ENCODE data around the gene ZKSCAN3.
"Not testable (repeated sequence)": the region's sequence is repeated elsewhere in the genome, so short reads cannot be mapped to it uniquely, and the experiment has no call there.

Gene ZKSCAN3

DNA sequence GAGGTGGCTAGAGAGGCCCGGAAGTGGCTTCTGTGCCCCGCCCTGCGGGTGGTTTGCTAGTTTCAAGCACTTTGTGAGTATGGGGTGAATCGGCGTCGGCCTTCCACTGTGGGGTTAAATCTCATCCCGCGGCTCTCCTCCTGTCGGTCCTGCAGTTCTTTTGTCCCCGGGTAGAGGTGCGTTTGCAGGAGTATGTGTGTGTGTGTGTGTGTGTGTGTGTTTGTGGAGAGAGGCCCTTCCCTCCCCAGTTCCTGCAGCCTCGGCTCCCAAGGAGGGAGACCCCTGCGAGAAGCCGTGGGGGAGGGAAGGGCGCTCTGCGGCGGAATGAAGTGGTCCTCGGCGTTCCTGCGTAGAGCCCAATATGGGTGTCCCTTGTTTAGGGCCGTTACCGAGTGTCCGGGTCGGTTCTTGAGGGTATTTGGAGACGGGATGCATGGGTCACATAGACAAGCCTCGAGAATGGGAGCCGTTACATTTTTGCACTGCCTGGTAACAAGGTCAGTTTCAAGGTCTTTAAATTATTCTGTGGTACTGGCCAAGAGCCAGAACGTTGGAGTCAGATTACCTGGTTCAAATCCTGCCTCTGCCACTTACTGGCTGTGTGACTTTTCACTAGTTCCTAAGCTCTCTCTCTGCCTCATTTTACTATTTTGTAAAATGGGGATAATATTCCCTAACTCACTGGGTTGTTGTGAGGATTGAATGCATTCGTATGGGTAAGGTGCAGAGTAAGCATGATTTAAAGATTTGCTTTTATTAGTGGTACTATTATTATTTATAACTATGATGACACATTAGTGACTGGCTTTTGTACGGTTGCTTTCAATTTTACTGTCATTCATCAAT is at the start of gene ZKSCAN3:
TSS of gene ZKSCAN3 (plus strand) at position 56 of the 846 bp plus-strand sequence. CDS start 9,640 bp downstream, outside the sequence.
- peak; percentile 46 for TF ChIP-seq ZFX (IDR thresholded peaks at IDR 0.05)
- TF ChIP-seq, protein P1, sequence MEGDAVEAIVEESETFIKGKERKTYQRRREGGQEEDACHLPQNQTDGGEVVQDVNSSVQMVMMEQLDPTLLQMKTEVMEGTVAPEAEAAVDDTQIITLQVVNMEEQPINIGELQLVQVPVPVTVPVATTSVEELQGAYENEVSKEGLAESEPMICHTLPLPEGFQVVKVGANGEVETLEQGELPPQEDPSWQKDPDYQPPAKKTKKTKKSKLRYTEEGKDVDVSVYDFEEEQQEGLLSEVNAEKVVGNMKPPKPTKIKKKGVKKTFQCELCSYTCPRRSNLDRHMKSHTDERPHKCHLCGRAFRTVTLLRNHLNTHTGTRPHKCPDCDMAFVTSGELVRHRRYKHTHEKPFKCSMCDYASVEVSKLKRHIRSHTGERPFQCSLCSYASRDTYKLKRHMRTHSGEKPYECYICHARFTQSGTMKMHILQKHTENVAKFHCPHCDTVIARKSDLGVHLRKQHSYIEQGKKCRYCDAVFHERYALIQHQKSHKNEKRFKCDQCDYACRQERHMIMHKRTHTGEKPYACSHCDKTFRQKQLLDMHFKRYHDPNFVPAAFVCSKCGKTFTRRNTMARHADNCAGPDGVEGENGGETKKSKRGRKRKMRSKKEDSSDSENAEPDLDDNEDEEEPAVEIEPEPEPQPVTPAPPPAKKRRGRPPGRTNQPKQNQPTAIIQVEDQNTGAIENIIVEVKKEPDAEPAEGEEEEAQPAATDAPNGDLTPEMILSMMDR (conservative IDR thresholded peaks at IDR 0.05) = no peak

DNA sequence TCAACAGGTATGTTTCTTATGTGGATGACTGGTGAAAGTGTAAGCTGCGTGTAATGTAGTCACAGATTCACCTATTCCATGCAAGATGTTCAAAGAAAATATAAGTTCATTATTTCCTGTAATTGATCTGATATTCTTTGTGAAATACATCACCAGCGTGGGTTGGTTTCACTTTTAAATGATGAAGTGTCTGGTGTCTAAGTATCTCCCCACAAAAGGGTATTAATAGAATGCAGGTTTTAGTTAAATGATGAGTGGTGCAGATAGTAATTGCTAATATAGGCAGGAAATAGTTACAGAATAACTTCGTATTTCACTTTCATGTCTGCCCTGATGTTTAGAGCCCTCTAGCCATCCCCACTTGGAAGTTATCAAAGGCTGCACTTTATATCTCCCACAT is 46.2 kb upstream of the ZKSCAN3 start:
- no peak overlapping the region for H3K27ac ChIP-seq
- TF ChIP-seq, protein P1 (conservative IDR thresholded peaks at IDR 0.05) = no peak
- no peak for TF ChIP-seq ZFX (IDR thresholded peaks at IDR 0.05)

More for the DNA sequence above, at the start of gene ZKSCAN3:
- peak within 1 kb of the TSS; percentile 69 for H3K27ac ChIP-seq

DNA sequence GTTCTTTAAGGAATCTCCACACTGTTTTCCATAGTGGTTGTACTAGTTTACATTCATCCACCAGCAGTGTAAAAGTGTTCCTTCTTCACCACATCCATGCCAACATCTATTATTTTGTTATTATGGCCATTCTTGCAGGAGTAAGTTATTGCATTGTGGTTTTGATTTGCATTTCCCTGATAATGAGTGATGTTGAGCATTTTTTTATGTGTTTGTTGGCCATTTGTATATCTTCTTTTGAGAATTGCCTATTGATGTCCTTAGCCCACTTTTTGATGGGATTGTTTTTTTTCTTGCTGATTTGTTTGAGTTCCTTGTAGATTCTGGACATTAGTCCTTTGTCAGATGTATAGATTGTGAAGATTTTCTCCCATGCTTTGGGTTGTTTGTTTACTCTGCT is 43.4 kb upstream of the ZKSCAN3 start:
- not testable (repeated sequence) for H3K27ac ChIP-seq

DNA sequence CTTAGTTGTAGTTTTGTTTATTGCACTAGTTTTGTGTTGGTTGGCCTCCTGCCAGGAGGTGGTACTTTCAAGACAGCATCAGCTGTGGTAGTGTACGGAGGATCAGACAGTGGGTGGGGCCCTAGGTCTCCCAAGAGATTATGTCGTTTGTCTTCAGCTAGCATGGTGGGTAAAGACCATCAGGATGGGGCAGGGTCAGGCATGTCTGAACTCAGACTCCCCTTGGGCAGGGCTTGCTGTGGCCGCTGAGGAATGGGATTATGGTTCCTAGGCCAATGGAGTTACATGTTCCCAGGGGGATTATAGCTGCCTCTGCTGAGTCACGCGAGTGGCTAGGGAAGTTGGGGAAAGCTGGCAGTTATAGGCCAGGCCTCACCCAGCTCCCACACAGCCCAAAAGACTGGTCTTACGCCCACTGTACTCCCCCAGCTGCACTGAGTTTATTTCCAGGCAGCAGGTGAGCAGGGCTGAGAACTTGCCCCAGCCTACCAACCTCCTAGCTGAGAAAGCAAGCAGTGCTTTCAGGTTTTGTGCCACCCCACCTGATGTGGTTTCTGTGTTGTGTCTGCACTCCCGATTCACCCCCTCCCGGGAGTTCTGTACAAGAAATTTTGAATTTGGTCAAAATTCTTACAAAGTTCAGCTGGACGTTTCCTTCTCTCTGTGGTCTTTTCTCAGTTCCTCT is 38.5 kb upstream of the ZKSCAN3 start:
- no peak for TF ChIP-seq ZFX (IDR thresholded peaks at IDR 0.05)
- TF ChIP-seq, protein P1 (conservative IDR thresholded peaks at IDR 0.05) = no peak
- no peak overlapping the region for H3K27ac ChIP-seq

DNA sequence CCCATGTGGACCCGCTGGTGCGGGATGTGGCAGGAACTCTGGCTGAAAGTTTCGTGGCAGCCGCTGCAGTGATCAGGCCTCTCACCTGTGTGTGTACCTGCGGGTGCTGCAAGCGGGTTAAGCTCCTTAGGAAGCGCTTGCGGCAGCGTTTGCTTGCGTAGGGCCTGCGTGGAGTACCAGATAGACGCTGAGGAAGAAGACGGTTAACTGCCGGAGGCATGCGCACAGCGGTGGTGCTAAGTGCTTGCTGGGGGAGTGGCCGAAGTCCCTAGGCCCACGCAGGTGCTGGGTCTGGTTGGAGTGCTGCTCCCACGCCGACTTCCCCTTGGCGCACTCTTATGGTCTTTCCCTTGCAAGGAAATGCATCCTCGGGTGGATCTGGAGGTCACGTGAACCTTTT is 36.8 kb upstream of the ZKSCAN3 start:
- no peak for TF ChIP-seq ZFX (IDR thresholded peaks at IDR 0.05)

DNA sequence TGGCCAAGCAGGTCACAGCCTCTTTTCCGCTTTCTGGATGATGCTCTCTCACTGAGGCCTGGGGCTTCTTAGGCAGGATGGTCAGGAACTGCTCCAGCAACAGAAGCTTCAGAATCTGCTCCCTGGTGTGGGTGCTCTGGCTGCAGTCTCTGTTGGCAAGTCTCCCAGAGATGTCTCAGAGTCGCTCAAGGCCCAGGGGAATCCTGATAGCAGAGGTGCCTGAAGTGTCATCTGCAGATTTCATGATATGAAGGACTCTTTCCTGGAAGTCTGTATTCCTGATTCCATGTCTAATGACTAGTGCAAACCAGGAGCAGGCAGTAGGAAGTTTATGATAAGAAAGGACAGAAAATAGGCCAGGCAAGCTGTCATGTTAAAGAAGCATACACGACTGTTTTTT is 34.1 kb upstream of the ZKSCAN3 start:
- H3K27ac ChIP-seq = no peak overlapping the region
- TF ChIP-seq, protein P1 (conservative IDR thresholded peaks at IDR 0.05) = no peak

More for the DNA sequence above, 36.8 kb upstream of the ZKSCAN3 start:
- no peak overlapping the region for H3K27ac ChIP-seq

DNA sequence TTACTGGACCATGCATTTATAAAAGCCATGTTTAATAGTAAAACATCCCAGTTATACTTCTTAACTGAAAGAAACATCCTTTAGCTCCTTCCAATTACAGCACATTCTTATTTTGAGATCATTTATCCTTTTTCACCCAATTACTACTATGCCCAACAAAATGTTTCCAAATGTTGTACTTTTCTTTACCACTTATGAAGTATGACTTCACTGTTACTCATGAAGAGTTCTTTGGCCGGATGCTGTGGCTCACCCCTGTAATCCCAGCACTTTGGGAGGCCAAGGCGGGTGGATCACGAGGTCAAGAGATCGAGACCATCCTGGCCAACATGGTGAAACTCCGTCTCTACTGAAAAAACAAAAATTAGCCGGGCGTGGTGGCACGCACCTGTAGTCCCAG is 31.9 kb upstream of the ZKSCAN3 start:
- H3K27ac ChIP-seq = not testable (repeated sequence)

DNA sequence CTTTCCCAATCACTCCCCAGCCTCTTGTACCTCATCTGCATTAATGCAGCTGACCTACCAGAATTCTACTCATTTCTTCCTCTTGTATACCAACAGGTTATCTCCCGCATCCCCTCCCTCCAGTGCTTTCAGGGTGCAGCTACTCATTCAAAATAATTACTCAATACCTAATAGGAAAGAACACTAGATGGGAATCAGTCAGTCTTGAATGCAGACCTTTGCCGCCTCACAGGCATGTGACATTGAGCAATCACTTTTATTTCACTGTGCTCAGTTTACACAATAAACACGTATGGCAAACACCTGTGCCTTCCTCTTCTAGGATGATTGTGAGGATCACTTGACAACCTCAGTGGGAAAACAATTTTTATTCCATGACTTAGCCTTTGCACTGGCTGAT is 27.1 kb upstream of the ZKSCAN3 start:
- no peak overlapping the region for H3K27ac ChIP-seq
- no peak for TF ChIP-seq ZFX (IDR thresholded peaks at IDR 0.05)
- TF ChIP-seq, protein P1 (conservative IDR thresholded peaks at IDR 0.05) = no peak
